GM10266 (cell line): Measurements from ENCODE around the gene ESRRG.

ENCODE experiments used
- DNase-seq: peaks from one replicate; pipeline ENCODE4 v3.0.0; 2012; ENCODE audit errors: extremely low spot score
- CTCF ChIP-seq: IDR thresholded peaks from 2 replicates; pipeline ENCODE4 v1.5.1; 2012; ENCODE audit warnings: mild to moderate bottlenecking, low read depth; ENCODE audit not compliant: control insufficient read depth, insufficient read depth; ENCODE audit errors: missing control alignments

Gene ESRRG

GRCh38 chr1:216723274-216723780 lies at the start of gene ESRRG:
Gene ESRRG (minus strand): TSS chr1:216723429. CDS start chr1:216723299, 130 bp downstream.
- DNase-seq, result no peak
- no peak for TF ChIP-seq CTCF

- TF ChIP-seq CTCF, result no peak
These were observed 48.7 kb upstream of the ESRRG start for GRCh38 chr1:216771922-216772321.

GRCh38 chr1:216766633-216767327 lies 43.6 kb upstream of the ESRRG start:
- no peak for DNase-seq

More at GRCh38 chr1:216771922-216772321, 48.7 kb upstream of the ESRRG start:
- DNase-seq, result no peak

DNA sequence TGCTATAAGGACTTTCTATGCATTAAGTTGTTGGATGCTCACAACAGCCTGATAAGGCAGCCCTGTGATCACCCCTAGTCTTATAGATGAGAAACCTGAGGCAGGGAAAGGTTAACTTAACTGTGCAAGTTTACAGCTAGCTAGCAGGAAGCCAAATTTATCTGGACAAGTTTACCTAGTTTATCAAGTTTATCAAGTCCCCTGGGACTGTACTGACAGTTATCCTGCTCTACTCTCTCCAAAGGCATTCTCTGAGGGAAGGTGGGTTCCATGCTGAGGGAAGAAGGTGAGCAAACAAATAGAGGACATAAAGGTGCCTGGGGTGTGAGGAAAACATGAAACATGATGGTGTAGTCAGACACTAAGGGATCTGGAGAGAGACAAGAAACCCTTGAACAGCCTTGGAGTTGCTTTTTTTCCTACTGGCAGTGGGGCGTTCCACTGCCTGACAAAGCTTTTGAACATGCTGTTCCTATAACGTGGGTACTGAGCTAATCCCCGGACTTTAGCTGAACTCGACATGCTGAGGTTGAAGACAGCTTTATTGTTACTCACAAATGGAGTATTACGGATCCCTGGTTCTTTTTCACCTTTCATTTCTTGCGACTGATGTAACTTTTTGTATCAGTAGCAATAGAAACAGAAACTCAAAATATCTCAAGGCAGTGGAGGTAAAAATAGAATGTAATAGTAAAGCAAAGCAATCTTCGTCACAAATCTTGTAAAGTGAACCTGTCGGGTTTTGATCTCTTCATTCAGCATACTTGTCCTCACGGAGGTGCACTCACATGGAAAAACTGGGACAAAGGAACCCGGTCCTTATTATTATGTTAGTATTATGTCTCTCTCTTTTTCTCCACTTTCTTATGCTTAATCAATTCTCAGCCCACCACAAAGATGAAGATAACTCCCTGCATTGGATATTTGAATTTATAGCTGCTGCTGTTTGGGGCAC lies 42.4 kb upstream of the ESRRG start:
- no peak for TF ChIP-seq CTCF
- DNase-seq, result no peak

More at GRCh38 chr1:216766633-216767327, 43.6 kb upstream of the ESRRG start:
- no peak for TF ChIP-seq CTCF

- DNase-seq, result no peak
- TF ChIP-seq CTCF, result no peak
These were observed 34.9 kb upstream of the ESRRG start for GRCh38 chr1:216758161-216758560.

GRCh38 chr1:216757110-216757509 lies 33.9 kb upstream of the ESRRG start:
- TF ChIP-seq CTCF, result no peak
- DNase-seq, result no peak
